ENCODE data around the gene PLA2G3.

- no peak for TF ChIP-seq CTCF (optimal IDR thresholded peaks at IDR 0.05 in 1 of 3, IDR thresholded peaks at IDR 0.05 in 1 of 3, conservative IDR thresholded peaks at IDR 0.05 in 1 of 3; ENCODE audit: extremely low read depth in 1 of 3, insufficient read depth in 2 of 3, low read length in 3 of 3)
- TF ChIP-seq EZH2 (IDR thresholded peaks at IDR 0.05; ENCODE audit: low read length): no peak
Observed at GRCh38 chr22:31127181-31127772, 13.0 kb downstream of the PLA2G3 start.
